CD8-positive, alpha-beta memory T cell (primary cell): ENCODE data around the gene TIGD2. TPM values are rescaled to one million over a fixed set of nuclear protein-coding genes. Genes with fewer than 3 reads are reported as not detected.

Source experiments
- CTCF ChIA-PET: fragments of 350-600 bp; sonication (Branson Sonifier 250); formaldehyde crosslinking; loops from one replicate; lab custom pipeline; 2021; ENCODE audit warnings: antibody characterized with exemption; lab: Charles Lee
- POLR2A ChIA-PET: fragments of 350-600 bp; sonication (Branson Sonifier 250); formaldehyde crosslinking; loops from one replicate; lab custom pipeline; 2021; ENCODE audit warnings: antibody characterized with exemption; lab: Charles Lee
- DNase-seq, 5 donors: peaks; one replicate each; pipeline versions ENCODE4 v3.0.0 to v3.0.0-alpha.2; 2020 to 2022; ENCODE audit warnings: mixed read lengths in 1 of 5
- H3K27ac ChIP-seq: one replicate; pipeline ENCODE4 v1.7.0; 2013; ENCODE audit warnings: low read depth, mild to moderate bottlenecking, low read length, moderate library complexity
- H3K27me3 ChIP-seq: 2 replicates; pipeline ENCODE4 v1.7.0; 2013; ENCODE audit warnings: low read length, mild to moderate bottlenecking; ENCODE audit not compliant: insufficient read depth, poor library complexity, severe bottlenecking
- H3K36me3 ChIP-seq: 2 replicates; pipeline ENCODE4 v1.7.0; 2013; ENCODE audit warnings: mild to moderate bottlenecking, low read length, moderate library complexity; ENCODE audit not compliant: insufficient read depth
- H3K4me1 ChIP-seq: 2 replicates; pipeline ENCODE4 v1.7.0; 2013; ENCODE audit warnings: mild to moderate bottlenecking, low read length, moderate library complexity; ENCODE audit not compliant: insufficient read depth
- H3K4me3 ChIP-seq: 2 replicates; pipeline ENCODE4 v1.7.0; 2013; ENCODE audit warnings: mild to moderate bottlenecking, low read length
- H3K9me3 ChIP-seq: 2 replicates; pipeline ENCODE4 v1.7.0; 2013; ENCODE audit warnings: mild to moderate bottlenecking, low read length
- H3K27ac Mint-ChIP-seq, 8 donors: one replicate each; pipeline ENCODE4 v1.8.0; 2020 to 2021; ENCODE audit warnings: mixed read lengths in 8 of 8, mild to moderate bottlenecking in 6 of 8, inconsistent platforms in 3 of 8, moderate library complexity in 3 of 8
- H3K27me3 Mint-ChIP-seq, 2 donors: one replicate each; pipeline ENCODE4 v1.8.0; 2020 to 2021; ENCODE audit warnings: mixed read lengths in 2 of 2, mild to moderate bottlenecking in 1 of 2, moderate library complexity in 1 of 2
- H3K36me3 Mint-ChIP-seq, 3 donors: one replicate each; pipeline ENCODE4 v1.8.0; 2020 to 2021; ENCODE audit warnings: mixed read lengths in 3 of 3, inconsistent platforms in 1 of 3, mild to moderate bottlenecking in 1 of 3
- H3K4me1 Mint-ChIP-seq, 3 donors: one replicate each; pipeline ENCODE4 v1.8.0; 2020 to 2021; ENCODE audit warnings: mixed read lengths in 3 of 3, inconsistent platforms in 1 of 3, mild to moderate bottlenecking in 1 of 3
- H3K4me3 Mint-ChIP-seq, 7 donors: one replicate each; pipeline ENCODE4 v1.8.0; 2020 to 2021; ENCODE audit warnings: mixed read lengths in 7 of 7, mild to moderate bottlenecking in 6 of 7, moderate library complexity in 4 of 7, inconsistent platforms in 2 of 7
- H3K9me3 Mint-ChIP-seq, 5 donors: one replicate each; pipeline ENCODE4 v1.8.0; 2020 to 2022; ENCODE audit warnings: mixed read lengths in 5 of 5, mild to moderate bottlenecking in 3 of 5, moderate library complexity in 2 of 5, inconsistent platforms in 1 of 5
- polyA plus RNA-seq: library from polyadenylated mRNA; unstranded; fragments of 300-500 nt; fragmentation: Illumina TruSeq; gene quantifications from one replicate; pipeline ENCODE4 v1.2.3, GENCODE V29; 2021
- total RNA-seq, 2 experiments: library from RNA; stranded (reverse); gene quantifications; one replicate each; pipeline ENCODE4 v1.2.3, GENCODE V29; 2021

The TIGD2 gene
- total RNA-seq (1 to 10 TPM; 4.1 to 4.4 TPM), polyA plus RNA-seq (3.2 TPM)

DNA sequence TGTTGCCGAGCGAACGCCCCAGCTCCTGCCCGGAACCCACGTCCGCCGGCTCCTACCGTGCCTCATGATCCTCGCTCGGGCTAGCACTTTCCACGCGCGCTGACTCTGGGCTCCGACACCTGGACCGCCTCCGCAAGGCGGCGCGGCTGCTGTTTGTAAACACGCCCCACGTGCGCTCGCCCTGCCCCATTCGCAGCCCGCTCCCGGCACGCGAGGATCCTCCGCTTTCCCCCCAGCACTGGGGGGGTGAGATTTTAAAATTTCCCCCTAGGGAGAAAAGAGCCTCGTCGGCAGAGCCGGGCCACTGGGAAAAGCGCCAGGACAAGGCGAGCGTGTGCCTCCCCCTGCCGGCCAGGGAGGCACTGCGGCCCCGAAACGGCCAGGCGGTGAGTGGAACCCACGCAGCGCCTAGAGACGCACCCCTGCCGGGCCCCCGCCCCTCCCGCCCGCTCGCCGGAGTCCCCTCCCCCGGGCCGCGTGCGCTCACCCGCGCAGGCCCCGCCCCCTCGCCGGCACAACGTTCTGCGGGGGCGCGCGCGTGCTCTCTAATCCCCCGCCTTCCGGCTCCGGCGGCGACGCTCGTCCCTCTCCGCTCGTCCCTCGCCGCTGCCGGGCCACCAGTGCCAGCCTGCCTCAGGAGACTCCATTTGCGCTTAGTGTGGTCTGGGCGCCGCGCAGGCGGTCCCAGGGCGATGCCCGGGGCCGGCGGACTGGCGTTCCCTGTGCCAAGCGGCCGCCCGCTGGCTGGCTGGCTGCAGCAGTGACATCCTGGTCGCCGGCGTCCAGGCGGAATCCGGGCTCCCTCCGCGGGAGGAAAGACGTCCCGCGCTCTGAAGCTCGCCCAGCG, at the start of gene TIGD2:
Gene TIGD2 (plus strand): TSS at position 548 of the 847 bp plus-strand sequence. CDS start 1,442 bp downstream, outside the sequence.
- peaks cover 0 to 12% (median 7%) of the 10 kb centered on the region in 5 donors for H3K9me3 Mint-ChIP-seq

GRCh38 chr4:89064848-89065247, 46.5 kb upstream of the TIGD2 start:
- H3K27me3 ChIP-seq: no peaks in the 10 kb centered on the region
- H3K36me3 ChIP-seq: no peaks in the 10 kb centered on the region
- Mint-ChIP-seq H3K4me1 (no peaks in the 10 kb centered on the region), H3K4me3 (no peak overlapping the region), H3K36me3 (peaks cover 0 to 16% (median 0%) of the 10 kb centered on the region in 3 donors), H3K27me3 (peaks cover 0 to 21% of the 10 kb centered on the region in 2 donors), H3K27ac (no peak overlapping the region), H3K9me3 (peaks cover 11 to 31% (median 23%) of the 10 kb centered on the region in 5 donors)
- POLR2A ChIA-PET: no interaction called here
- H3K4me3 ChIP-seq: no peak overlapping the region
- no peak overlapping the region for H3K27ac ChIP-seq
- no peaks in the 10 kb centered on the region for H3K4me1 ChIP-seq
- no peak for DNase-seq
- no peaks in the 10 kb centered on the region for H3K9me3 ChIP-seq
- CTCF ChIA-PET: no interaction called here

More for the DNA sequence above, at the start of gene TIGD2:
- peak; percentile 81 to 89 (median 88) for DNase-seq
- Mint-ChIP-seq H3K36me3 (peaks cover 9 to 16% (median 9%) of the 10 kb centered on the region in 3 donors), H3K27me3 (peaks cover 8 to 13% of the 10 kb centered on the region in 2 donors), H3K27ac (peak within 1 kb of the TSS; percentile 76 to 97 (median 92)), H3K4me3 (peak within 1 kb of the TSS; percentile 84 to 94 (median 92)), H3K4me1 (peaks cover 21 to 29% (median 28%) of the 10 kb centered on the region in 3 donors)
- Histone ChIP-seq H3K27me3 (peaks cover 4% of the 10 kb centered on the region), H3K27ac (peak within 1 kb of the TSS; percentile 65), H3K9me3 (no peaks in the 10 kb centered on the region), H3K4me1 (peaks cover 15% of the 10 kb centered on the region), H3K36me3 (no peaks in the 10 kb centered on the region), H3K4me3 (peak within 1 kb of the TSS; percentile 87)
- POLR2A ChIA-PET: no interaction called here
- CTCF ChIA-PET: interaction anchor here (1.1 kb wide), 1 partner anchor 48 kb away, joined by 4 read pairs; no protein-coding TSS in a partner anchor

DNA sequence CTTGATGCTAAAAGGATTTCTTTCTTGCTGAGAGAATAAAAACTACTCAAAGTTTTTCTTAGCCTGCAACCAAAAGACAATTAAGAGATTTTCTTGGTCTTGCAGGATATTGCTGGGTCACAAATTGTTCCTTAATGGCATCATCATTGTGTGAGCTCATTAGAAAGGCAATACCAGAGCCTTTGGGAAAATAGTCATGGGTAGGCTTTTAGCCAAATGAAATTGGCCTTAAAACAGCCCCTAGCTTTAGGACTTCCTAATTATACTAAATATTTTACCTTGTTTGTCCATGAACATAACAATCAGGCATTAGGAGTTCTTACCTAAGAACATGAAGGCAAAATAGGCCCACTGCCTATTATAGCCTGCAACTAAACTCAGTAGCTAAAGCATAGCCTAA, 43.9 kb upstream of the TIGD2 start:
- CTCF ChIA-PET: no interaction called here
- no peak overlapping the region for H3K4me3 Mint-ChIP-seq
- no peak for DNase-seq
- POLR2A ChIA-PET: no interaction called here
- H3K9me3 Mint-ChIP-seq: peaks cover 0 to 12% (median 4%) of the 10 kb centered on the region in 5 donors
- no peak overlapping the region for H3K27ac Mint-ChIP-seq
- Histone ChIP-seq H3K4me1 (no peaks in the 10 kb centered on the region), H3K27ac (no peak overlapping the region), H3K36me3 (no peaks in the 10 kb centered on the region), H3K4me3 (no peak overlapping the region), H3K27me3 (no peaks in the 10 kb centered on the region), H3K9me3 (no peaks in the 10 kb centered on the region)
- no peaks in the 10 kb centered on the region for H3K4me1 Mint-ChIP-seq
- peaks cover 0 to 4% (median 0%) of the 10 kb centered on the region in 3 donors for H3K36me3 Mint-ChIP-seq
- H3K27me3 Mint-ChIP-seq: peaks cover 5 to 22% of the 10 kb centered on the region in 2 donors

DNA sequence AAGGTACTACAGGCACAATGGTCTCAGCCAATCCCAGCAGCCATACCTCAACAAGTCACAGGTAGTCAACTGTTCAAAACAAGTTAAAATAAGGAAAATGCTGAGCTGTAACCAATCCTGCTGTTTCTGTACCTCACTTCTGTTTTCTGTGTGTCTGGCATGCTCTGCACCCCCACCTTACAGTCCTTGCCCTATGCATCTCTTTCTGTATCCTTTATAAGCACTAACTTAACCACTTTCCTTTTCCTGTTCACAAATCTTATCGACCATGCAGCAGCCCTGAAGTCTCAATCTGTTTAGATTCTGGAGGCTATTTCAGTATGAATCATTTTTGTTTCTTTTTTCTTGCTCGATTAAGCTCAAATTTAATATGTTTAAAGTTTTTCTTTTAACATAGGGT, 41.9 kb upstream of the TIGD2 start:
- no peaks in the 10 kb centered on the region for H3K36me3 Mint-ChIP-seq
- H3K27me3 Mint-ChIP-seq: peaks cover 7 to 22% of the 10 kb centered on the region in 2 donors
- Histone ChIP-seq H3K4me3 (no peak overlapping the region), H3K36me3 (no peaks in the 10 kb centered on the region), H3K4me1 (no peaks in the 10 kb centered on the region), H3K9me3 (no peaks in the 10 kb centered on the region), H3K27ac (no peak overlapping the region), H3K27me3 (no peaks in the 10 kb centered on the region)
- H3K4me3 Mint-ChIP-seq: no peak overlapping the region
- ChIA-PET CTCF (no interaction called here), POLR2A (no interaction called here)
- H3K27ac Mint-ChIP-seq: no peak overlapping the region
- peaks cover 0 to 9% (median 0%) of the 10 kb centered on the region in 5 donors for H3K9me3 Mint-ChIP-seq
- DNase-seq: no peak
- H3K4me1 Mint-ChIP-seq: no peaks in the 10 kb centered on the region

GRCh38 chr4:89070041-89070440, 41.3 kb upstream of the TIGD2 start:
- Mint-ChIP-seq H3K36me3 (no peaks in the 10 kb centered on the region), H3K27me3 (peaks cover 7 to 17% of the 10 kb centered on the region in 2 donors), H3K4me3 (no peak overlapping the region), H3K27ac (no peak overlapping the region), H3K4me1 (no peaks in the 10 kb centered on the region), H3K9me3 (peaks cover 0 to 7% (median 0%) of the 10 kb centered on the region in 5 donors)
- H3K27ac ChIP-seq: no peak overlapping the region
- no peaks in the 10 kb centered on the region for H3K36me3 ChIP-seq
- no peak for DNase-seq
- no peaks in the 10 kb centered on the region for H3K27me3 ChIP-seq
- ChIA-PET CTCF (no interaction called here), POLR2A (no interaction called here)
- H3K4me3 ChIP-seq: no peak overlapping the region
- H3K9me3 ChIP-seq: no peaks in the 10 kb centered on the region
- no peaks in the 10 kb centered on the region for H3K4me1 ChIP-seq

DNA sequence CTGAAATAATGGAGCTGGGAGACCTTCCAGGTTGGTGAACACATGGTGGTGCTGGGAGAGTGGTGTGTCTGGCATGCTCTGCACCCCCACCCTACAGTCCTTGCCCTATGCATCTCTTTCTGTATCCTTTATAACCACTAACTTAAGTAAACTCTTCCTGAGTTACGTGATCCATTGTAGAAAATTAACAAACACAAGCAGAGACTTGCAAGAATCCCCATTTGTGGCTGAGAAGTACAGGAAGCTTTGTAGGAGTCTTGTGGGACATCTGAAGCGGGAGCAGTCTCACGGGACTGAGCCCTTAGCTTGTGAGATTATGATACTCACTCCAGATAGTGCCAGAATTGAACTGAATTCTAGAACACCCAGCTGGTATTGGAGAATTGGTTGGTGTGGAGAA, 40.0 kb upstream of the TIGD2 start:
- Histone ChIP-seq H3K27ac (no peak overlapping the region), H3K36me3 (no peaks in the 10 kb centered on the region), H3K9me3 (no peaks in the 10 kb centered on the region), H3K4me3 (no peak overlapping the region), H3K27me3 (no peaks in the 10 kb centered on the region), H3K4me1 (no peaks in the 10 kb centered on the region)
- DNase-seq: no peak
- ChIA-PET CTCF (no interaction called here), POLR2A (no interaction called here)
- no peaks in the 10 kb centered on the region for H3K36me3 Mint-ChIP-seq
- H3K27me3 Mint-ChIP-seq: peaks cover 7 to 12% of the 10 kb centered on the region in 2 donors
- peak overlapping the region in 1 of 8 donors; percentile 1 for H3K27ac Mint-ChIP-seq
- no peak overlapping the region for H3K4me3 Mint-ChIP-seq
- H3K9me3 Mint-ChIP-seq: peaks cover 0 to 7% (median under 1%) of the 10 kb centered on the region in 5 donors
- H3K4me1 Mint-ChIP-seq: no peaks in the 10 kb centered on the region

DNA sequence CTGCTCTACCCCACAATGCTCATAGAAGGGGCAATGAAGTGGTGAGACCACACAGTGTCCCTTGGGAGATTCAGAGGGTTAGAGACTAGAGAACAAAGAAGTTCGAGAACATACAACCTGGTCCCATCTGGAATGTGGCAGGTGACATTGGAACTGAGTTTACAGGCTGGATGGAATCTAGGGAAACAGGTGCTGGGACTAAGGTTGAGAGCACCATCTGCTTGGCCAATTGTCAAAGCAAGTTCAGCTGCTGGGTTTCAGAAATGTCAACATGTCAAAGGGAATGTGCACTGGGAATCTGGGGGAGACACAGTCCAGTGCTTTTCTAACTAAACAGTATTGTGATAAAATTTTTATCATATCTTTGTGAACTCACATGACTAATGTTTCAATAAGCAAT, 38.4 kb upstream of the TIGD2 start:
- Histone ChIP-seq H3K36me3 (no peaks in the 10 kb centered on the region), H3K4me1 (no peaks in the 10 kb centered on the region), H3K27ac (no peak overlapping the region), H3K27me3 (no peaks in the 10 kb centered on the region), H3K9me3 (peaks cover 3% of the 10 kb centered on the region), H3K4me3 (no peak overlapping the region)
- no peak for DNase-seq
- H3K4me3 Mint-ChIP-seq: no peak overlapping the region
- H3K9me3 Mint-ChIP-seq: peaks cover 5 to 16% (median 12%) of the 10 kb centered on the region in 5 donors
- peaks cover 0 to 8% (median 0%) of the 10 kb centered on the region in 3 donors for H3K36me3 Mint-ChIP-seq
- H3K27ac Mint-ChIP-seq: no peak overlapping the region
- CTCF ChIA-PET: no interaction called here
- POLR2A ChIA-PET: no interaction called here
- H3K4me1 Mint-ChIP-seq: no peaks in the 10 kb centered on the region
- H3K27me3 Mint-ChIP-seq: peaks cover 11 to 16% of the 10 kb centered on the region in 2 donors

- ChIA-PET POLR2A (no interaction called here), CTCF (no interaction called here)
- H3K4me3 Mint-ChIP-seq: no peak overlapping the region
- Histone ChIP-seq H3K27ac (no peak overlapping the region), H3K27me3 (no peaks in the 10 kb centered on the region), H3K4me3 (no peak overlapping the region), H3K9me3 (peaks cover 4% of the 10 kb centered on the region), H3K36me3 (no peaks in the 10 kb centered on the region), H3K4me1 (no peaks in the 10 kb centered on the region)
- no peaks in the 10 kb centered on the region for H3K4me1 Mint-ChIP-seq
- peaks cover 4 to 12% of the 10 kb centered on the region in 2 donors for H3K27me3 Mint-ChIP-seq
- peaks cover 20 to 33% (median 27%) of the 10 kb centered on the region in 5 donors for H3K9me3 Mint-ChIP-seq
- H3K27ac Mint-ChIP-seq: no peak overlapping the region
- H3K36me3 Mint-ChIP-seq: peaks cover 0 to 17% (median 1%) of the 10 kb centered on the region in 3 donors
- DNase-seq: no peak
These were observed 33.6 kb upstream of the TIGD2 start for GRCh38 chr4:89077761-89078160.
